Measurements from ENCODE around the gene STEEP1. TPM values are rescaled to one million over a fixed set of nuclear protein-coding genes. Genes with fewer than 3 reads are reported as not detected.

Gene STEEP1
- total RNA-seq, 1 experiment from 2014 or later: 25.8 TPM

GRCh38 chrX:119539872-119540271, 25.3 kb downstream of the STEEP1 start:
- H3K4me3 Mint-ChIP-seq: no peak overlapping the region
- DNase-seq (ENCODE audit: low spot score): peak; percentile 32
- ChIA-PET CTCF (no interaction called here), POLR2A (no interaction called here)
- H3K36me3 Mint-ChIP-seq: peaks cover 8% of the 10 kb centered on the region
- H3K27me3 Mint-ChIP-seq (ENCODE audit: low read depth): no peaks in the 10 kb centered on the region
- 0 out of 2 replicates have a peak, but pooled peaks cover 5% of the 10 kb centered on the region for H3K4me1 Mint-ChIP-seq
- no peaks in the 10 kb centered on the region for H3K9me3 Mint-ChIP-seq
- H3K27ac Mint-ChIP-seq: no peak overlapping the region
- ATAC-seq: no peak
- TF ChIP-seq ZNF512 (CRISPR knock-in tag; IDR thresholded peaks at IDR 0.05; ENCODE audit: borderline replicate concordance): no peak
- TF ChIP-seq, protein P1, sequence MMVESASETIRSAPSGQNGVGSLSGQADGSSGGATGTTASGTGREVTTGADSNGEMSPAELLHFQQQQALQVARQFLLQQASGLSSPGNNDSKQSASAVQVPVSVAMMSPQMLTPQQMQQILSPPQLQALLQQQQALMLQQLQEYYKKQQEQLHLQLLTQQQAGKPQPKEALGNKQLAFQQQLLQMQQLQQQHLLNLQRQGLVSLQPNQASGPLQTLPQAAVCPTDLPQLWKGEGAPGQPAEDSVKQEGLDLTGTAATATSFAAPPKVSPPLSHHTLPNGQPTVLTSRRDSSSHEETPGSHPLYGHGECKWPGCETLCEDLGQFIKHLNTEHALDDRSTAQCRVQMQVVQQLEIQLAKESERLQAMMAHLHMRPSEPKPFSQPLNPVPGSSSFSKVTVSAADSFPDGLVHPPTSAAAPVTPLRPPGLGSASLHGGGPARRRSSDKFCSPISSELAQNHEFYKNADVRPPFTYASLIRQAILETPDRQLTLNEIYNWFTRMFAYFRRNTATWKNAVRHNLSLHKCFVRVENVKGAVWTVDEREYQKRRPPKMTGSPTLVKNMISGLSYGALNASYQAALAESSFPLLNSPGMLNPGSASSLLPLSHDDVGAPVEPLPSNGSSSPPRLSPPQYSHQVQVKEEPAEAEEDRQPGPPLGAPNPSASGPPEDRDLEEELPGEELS (CRISPR knock-in tag; IDR thresholded peaks at IDR 0.05): no peak
- TF ChIP-seq SMAD4 (CRISPR knock-in tag; IDR thresholded peaks at IDR 0.05): no peak
- no peak for TF ChIP-seq SMAD3 (CRISPR knock-in tag; IDR thresholded peaks at IDR 0.05; ENCODE audit: borderline replicate concordance)
- no peak for TF ChIP-seq ZNF396 (CRISPR knock-in tag; IDR thresholded peaks at IDR 0.05; ENCODE audit: borderline replicate concordance)
- TF ChIP-seq ZNF423 (CRISPR knock-in tag; IDR thresholded peaks at IDR 0.05): no peak
- no peak for TF ChIP-seq ZSCAN18 (CRISPR knock-in tag; IDR thresholded peaks at IDR 0.05)
- no peak for TF ChIP-seq ZNF232 (CRISPR knock-in tag; IDR thresholded peaks at IDR 0.05)

DNA sequence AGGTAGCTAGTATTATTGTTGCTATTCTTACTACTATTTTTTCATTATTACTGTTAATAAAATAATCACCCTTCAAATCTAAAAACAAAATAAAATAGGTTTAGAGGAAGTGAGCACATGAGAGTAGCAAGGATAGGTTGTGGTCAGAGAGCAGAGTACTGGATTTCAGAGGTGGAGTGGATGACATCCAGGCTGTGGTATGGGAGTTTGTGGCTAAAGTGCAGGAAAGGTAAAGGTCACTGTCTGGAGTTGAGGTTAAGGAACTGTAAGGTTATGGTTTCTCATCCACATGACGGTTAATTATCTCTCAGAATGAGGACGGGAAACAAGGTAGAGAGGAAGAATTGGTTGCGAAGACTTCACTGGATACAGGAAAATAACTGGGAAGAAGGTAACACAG, 27.7 kb downstream of the STEEP1 start:
- H3K9me3 Mint-ChIP-seq: no peaks in the 10 kb centered on the region
- no peak overlapping the region; the same call in 1 of the 2 replicates for H3K27ac Mint-ChIP-seq
- H3K27me3 Mint-ChIP-seq (ENCODE audit: low read depth): no peaks in the 10 kb centered on the region
- TF ChIP-seq NFATC4 (CRISPR knock-in tag; IDR thresholded peaks at IDR 0.05) (no peak), FOXJ3 (CRISPR knock-in tag; IDR thresholded peaks at IDR 0.05; ENCODE audit: borderline replicate concordance) (no peak), STAT6 (CRISPR knock-in tag; conservative IDR thresholded peaks at IDR 0.05; ENCODE audit: low read depth) (no peak), GRHL2 (CRISPR knock-in tag; IDR thresholded peaks at IDR 0.05; ENCODE audit: insufficient replicate concordance, severe bottlenecking) (no peak)
- H3K36me3 Mint-ChIP-seq: peaks cover 8% of the 10 kb centered on the region
- no peak for DNase-seq (ENCODE audit: low spot score)
- POLR2A ChIA-PET: interaction anchor here (0.6 kb wide), 1 partner anchor 39 kb away, joined by 3 read pairs; no protein-coding TSS in a partner anchor
- H3K4me3 Mint-ChIP-seq: no peak overlapping the region
- CTCF ChIA-PET: no interaction called here
- H3K4me1 Mint-ChIP-seq: 0 out of 2 replicates have a peak, but pooled peaks cover 5% of the 10 kb centered on the region
- no peak for ATAC-seq

DNA sequence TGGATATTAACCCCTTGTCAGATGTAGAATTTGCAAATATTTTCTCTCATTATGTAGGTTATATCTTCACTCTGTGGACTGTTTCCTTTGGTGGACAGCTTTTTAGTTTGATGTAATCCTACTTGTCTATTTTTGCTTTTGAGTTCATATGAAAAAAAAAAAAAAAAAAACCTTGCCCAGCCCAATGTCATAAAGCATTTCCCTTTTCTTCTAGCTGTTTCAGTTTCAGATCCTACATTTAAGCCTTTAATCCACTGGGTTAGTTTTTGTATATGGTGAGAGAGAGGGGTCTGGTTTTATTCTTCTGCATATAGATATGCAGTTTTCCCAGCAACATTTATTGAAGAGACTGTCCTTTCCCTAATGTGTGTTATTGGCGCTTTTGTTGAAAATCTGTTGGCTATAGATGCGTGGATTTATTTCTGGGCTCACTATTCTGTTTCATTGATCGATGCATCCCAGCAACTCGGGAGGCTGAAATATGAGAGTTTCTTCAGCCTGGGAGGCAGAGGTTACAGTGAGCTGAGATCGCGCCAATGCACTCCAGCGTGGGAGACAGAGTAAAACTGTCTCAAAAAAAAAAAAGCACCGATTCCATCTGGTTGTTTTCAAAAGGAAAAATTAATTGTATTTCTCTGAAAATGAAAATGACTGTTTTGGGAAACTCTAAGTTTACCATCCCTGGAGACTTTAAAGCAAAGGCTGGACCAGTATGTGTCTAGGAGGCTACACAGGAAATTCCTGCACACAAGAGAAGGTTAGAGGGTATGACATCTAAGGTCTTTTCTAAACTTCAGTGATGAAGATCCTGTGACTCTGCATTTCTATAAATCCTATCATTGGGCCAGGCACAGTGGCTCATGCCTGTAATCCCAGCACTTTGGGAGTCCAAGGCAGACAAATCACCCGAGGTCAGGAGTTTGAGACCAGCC, 35.6 kb downstream of the STEEP1 start:
- Mint-ChIP-seq H3K9me3 (no peaks in the 10 kb centered on the region), H3K36me3 (no peaks in the 10 kb centered on the region), H3K27ac (no peak overlapping the region), H3K4me1 (no peaks in the 10 kb centered on the region), H3K4me3 (no peak overlapping the region), H3K27me3 (ENCODE audit: low read depth) (no peaks in the 10 kb centered on the region)
- no peak for ATAC-seq
- TF ChIP-seq NR1H2 (CRISPR knock-in tag; IDR thresholded peaks at IDR 0.05) (no peak), EMX1 (CRISPR knock-in tag; IDR thresholded peaks at IDR 0.05) (no peak), ZNF138 (CRISPR knock-in tag; conservative IDR thresholded peaks at IDR 0.05) (no peak), ZNF423 (CRISPR knock-in tag; IDR thresholded peaks at IDR 0.05) (no peak), ELF4 (CRISPR knock-in tag; IDR thresholded peaks at IDR 0.05; ENCODE audit: low read depth) (no peak), GRHL2 (CRISPR knock-in tag; IDR thresholded peaks at IDR 0.05; ENCODE audit: insufficient replicate concordance, severe bottlenecking) (no peak)
- TF ChIP-seq, protein P2, sequence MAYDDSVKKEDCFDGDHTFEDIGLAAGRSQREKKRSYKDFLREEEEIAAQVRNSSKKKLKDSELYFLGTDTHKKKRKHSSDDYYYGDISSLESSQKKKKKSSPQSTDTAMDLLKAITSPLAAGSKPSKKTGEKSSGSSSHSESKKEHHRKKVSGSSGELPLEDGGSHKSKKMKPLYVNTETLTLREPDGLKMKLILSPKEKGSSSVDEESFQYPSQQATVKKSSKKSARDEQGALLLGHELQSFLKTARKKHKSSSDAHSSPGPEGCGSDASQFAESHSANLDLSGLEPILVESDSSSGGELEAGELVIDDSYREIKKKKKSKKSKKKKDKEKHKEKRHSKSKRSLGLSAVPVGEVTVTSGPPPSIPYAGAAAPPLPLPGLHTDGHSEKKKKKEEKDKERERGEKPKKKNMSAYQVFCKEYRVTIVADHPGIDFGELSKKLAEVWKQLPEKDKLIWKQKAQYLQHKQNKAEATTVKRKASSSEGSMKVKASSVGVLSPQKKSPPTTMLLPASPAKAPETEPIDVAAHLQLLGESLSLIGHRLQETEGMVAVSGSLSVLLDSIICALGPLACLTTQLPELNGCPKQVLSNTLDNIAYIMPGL (CRISPR knock-in tag; IDR thresholded peaks at IDR 0.05): no peak
- no peak for DNase-seq (ENCODE audit: low spot score)
- POLR2A ChIA-PET: no interaction called here
- CTCF ChIA-PET: no interaction called here
